GM21360 (cell line): ENCODE data around the gene BNIPL.

Experiments used
- ATAC-seq: cut with Tn5 transposase; IDR thresholded peaks from one replicate; pipeline ENCODE4 v1.9.1; 2021; ENCODE audit warnings: mild to moderate bottlenecking, moderate library complexity; ENCODE audit not compliant: unreplicated experiment

The BNIPL gene, protein sequence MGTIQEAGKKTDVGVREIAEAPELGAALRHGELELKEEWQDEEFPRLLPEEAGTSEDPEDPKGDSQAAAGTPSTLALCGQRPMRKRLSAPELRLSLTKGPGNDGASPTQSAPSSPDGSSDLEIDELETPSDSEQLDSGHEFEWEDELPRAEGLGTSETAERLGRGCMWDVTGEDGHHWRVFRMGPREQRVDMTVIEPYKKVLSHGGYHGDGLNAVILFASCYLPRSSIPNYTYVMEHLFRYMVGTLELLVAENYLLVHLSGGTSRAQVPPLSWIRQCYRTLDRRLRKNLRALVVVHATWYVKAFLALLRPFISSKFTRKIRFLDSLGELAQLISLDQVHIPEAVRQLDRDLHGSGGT

GRCh38 chr1:151036356-151036755, at the start of gene BNIPL:
BNIPL (plus strand) TSS chr1:151036586; CDS start chr1:151036726, 140 bp downstream.
- ATAC-seq, result no peak

GRCh38 chr1:150987924-150988323, 48.5 kb upstream of the BNIPL start:
- no peak for ATAC-seq

DNA sequence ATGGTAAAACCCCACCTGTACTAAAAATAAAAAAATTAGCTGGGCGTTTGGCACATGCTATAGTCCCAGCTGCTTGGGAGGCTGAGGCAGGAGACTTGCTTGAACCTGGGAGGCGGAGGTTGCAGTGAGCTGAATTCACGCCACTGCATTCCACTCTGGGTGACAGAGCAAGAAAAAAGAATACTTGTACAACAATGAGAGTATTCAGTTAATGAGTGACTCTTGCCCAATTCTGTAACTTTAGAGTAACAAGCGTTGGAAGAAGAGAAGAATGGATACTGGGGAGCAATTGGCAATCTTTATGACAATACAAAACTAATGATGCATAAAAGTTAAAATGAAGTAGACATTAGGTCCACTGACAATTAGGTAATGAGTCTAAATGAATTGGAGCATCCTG, 43.8 kb upstream of the BNIPL start:
- ATAC-seq, result no peak

GRCh38 chr1:150994248-150994647, 42.1 kb upstream of the BNIPL start:
- ATAC-seq, result no peak

- no peak for ATAC-seq
Measured at GRCh38 chr1:150995460-150995859, 40.9 kb upstream of the BNIPL start.

DNA sequence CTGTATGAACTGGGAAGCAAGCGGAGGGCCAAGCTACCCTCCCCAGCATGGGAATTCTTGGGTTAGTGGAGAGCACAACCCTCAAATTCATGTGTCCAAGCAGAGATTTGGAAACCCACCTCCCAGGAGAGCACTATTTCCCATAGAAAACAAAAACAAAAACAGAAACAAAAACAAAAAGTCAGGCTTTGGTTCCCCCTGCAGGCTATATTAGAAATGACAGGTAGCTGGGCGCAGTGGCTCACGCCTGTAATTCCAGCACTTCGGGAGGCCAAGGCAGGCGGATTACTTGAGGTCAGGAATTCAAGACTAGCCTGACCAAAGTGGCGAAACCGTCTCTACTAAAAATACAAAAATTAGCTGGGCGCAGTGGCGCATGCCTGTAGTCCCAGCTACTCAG, 40.5 kb upstream of the BNIPL start:
- ATAC-seq, result no peak

DNA sequence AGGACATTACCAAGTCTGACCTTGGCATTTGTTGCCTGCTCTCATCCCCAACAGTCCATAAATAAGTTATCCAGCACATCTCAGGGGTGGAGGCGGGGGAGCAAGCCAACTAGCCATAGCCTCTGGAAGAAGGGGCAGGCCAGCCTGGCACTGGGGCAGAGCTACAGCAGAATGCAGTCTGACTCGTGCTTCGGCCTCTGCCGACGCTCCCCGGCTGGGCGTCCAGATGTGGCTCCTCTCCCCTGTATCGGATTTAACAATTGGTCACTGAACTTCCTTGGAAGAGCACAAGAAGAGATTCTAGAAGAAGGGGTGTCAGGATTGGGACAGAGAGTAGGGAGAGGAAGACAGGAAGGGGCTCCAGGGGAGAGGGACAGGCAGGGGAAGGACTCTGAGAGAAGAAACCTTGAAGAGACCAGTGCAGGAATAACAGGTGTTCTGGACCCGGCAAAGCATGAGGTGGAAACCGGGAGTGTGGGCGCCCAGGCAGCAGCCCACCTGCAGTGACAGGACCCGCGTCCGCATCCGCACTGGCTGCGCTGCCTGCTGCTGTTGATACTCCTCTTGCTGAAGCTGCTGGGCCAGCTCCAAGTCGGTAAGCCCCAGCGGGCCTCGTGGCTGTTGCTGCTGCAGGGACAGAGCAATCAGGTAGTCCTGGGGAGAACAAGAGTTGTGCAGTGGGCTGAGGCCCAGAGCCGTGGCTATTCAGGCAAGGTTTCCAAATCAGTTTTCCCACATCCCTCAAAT, 39.1 kb upstream of the BNIPL start:
- ATAC-seq, result no peak

- no peak for ATAC-seq
Measured at GRCh38 chr1:150997949-150998348, 38.4 kb upstream of the BNIPL start.

GRCh38 chr1:150999051-150999674, 37.2 kb upstream of the BNIPL start:
- ATAC-seq, result no peak

- no peak for ATAC-seq
Measured at GRCh38 chr1:150999926-151000325, 36.5 kb upstream of the BNIPL start.

GRCh38 chr1:151000408-151000807, 36.0 kb upstream of the BNIPL start:
- ATAC-seq, result no peak

GRCh38 chr1:151001602-151002001, 34.8 kb upstream of the BNIPL start:
- ATAC-seq, result no peak

GRCh38 chr1:151002051-151002450, 34.3 kb upstream of the BNIPL start:
- no peak for ATAC-seq

- no peak for ATAC-seq
Measured at GRCh38 chr1:151002611-151003010, 33.8 kb upstream of the BNIPL start.

GRCh38 chr1:151003180-151003579, 33.2 kb upstream of the BNIPL start:
- ATAC-seq, result no peak

DNA sequence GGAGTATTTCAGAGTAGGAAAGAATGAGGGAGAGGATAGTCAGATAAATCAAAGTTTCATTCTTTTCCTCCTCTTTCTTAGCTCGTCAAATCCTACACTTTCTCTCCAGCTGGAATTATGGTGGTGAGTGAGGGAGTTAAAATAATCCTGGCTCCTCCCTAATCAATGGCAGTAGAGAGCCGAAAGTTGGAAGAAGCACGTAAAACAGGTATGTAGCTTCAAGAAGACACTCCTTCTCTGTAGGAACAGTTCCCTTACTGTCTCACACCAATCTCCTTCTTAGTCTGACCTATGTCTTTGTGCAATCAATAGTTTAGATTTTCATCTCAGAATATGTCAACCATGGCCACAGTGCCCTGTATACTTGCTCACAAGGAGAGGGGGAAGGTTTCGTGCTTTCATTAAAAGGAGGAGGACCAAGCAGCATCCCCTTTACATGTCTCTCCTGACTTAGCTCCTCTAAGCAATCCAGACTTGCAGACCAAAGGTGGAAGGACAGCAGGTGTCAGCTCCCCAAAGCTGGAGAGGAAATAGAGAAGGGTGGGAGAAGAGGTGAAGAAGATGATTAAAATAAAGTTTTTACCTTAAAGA, 30.6 kb upstream of the BNIPL start:
- no peak for ATAC-seq

- ATAC-seq, result no peak
Measured at GRCh38 chr1:151006327-151007052, 29.9 kb upstream of the BNIPL start, which contains the start of gene MINDY1. MINDY1 (minus strand) TSS chr1:151006902; CDS start chr1:151002617, 4,285 bp downstream.

- peak; percentile 1 for ATAC-seq
Measured at GRCh38 chr1:151007853-151008243, 28.5 kb upstream of the BNIPL start.

DNA sequence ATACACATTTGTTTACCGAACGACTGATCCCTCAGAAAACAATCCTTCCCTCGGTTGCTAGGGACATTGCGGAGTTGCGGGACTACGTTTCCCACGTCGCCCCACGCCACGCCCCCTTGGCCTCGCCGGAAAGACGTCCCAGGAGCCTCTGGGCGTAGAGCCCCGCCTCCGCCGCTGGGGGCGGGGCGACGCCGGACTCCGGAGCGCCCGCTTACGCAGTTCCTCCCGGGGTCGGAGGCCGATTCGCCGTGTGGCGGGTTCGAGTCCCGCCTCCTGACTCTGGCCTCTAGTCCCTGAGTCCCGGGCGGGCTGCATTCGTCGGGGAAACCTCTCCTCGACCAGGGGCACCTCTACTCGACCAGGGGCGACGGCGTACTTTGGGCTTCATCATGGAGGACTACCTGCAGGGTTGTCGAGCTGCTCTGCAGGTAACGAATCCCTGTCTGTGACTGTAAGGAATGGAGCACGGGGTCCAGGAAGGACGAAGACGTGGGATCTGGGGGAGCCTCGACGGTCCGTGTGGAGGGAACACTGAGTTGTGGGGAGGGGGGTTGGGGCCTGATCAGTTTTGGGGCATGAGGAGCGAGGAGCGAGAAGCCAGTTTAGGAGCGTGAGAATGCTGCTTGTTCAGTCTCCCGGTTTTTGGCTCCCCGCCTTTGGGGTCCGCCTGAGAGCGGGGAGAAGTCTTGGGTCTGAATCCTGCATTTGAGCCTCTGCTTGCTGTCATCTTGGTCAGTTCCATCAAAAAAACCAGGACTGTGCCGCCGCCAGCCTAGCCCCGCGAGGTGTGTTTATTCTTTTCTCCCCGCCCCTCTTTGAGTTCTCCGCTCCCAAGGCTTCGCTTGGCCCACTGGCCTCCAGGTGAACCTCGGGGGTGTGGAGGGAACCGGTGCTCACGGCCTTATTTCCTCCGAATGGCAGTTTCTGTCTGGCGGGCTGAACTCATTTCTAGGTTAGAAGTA, 27.9 kb upstream of the BNIPL start, which contains the start of gene PRUNE1:
PRUNE1 (plus strand) TSS at position 206 of the 962 bp plus-strand sequence; CDS start at position 390, 184 bp downstream.
- ATAC-seq, result peak; percentile 72
